Skeletal muscle tissue (tissue), 4 donors: ENCODE results near the gene APBA3. TPM values are rescaled to one million over a fixed set of nuclear protein-coding genes. Genes with fewer than 3 reads are reported as not detected.
A peak's percentile ranks its signal among the peaks of the same experiment; 100 is the strongest.

Experiments
- H3K27ac ChIP-seq: one replicate; pipeline ENCODE4 v1.7.0; 2013; ENCODE audit warnings: mild to moderate bottlenecking, low read depth, low read length, inconsistent platforms
- H3K27me3 ChIP-seq, 3 donors: one replicate each; pipeline ENCODE4 v1.7.0; 2013; ENCODE audit warnings: low read length in 3 of 3; ENCODE audit not compliant: control insufficient read depth in 3 of 3, insufficient read depth in 3 of 3
- H3K36me3 ChIP-seq, 3 donors: one replicate each; pipeline ENCODE4 v1.7.0; 2013; ENCODE audit warnings: low read length in 3 of 3; ENCODE audit not compliant: control insufficient read depth in 3 of 3, insufficient read depth in 3 of 3
- H3K4me1 ChIP-seq, 3 donors: one replicate each; pipeline ENCODE4 v1.7.0; 2013; ENCODE audit warnings: low read length in 3 of 3, mild to moderate bottlenecking in 3 of 3; ENCODE audit not compliant: control insufficient read depth in 3 of 3, insufficient read depth in 3 of 3
- H3K4me3 ChIP-seq, 3 donors: one replicate each; pipeline ENCODE4 v1.7.0; 2013; ENCODE audit warnings: low read length in 3 of 3
- H3K9ac ChIP-seq, 3 donors: one replicate each; pipeline ENCODE4 v1.7.0; 2013; ENCODE audit warnings: low read length in 3 of 3, mild to moderate bottlenecking in 3 of 3, moderate library complexity in 2 of 3, low read depth in 1 of 3
- H3K9me3 ChIP-seq, 3 donors: one replicate each; pipeline ENCODE4 v1.7.0; 2013; ENCODE audit warnings: low read length in 3 of 3; ENCODE audit not compliant: control insufficient read depth in 3 of 3
- total RNA-seq: library from RNA; depleted of rRNA; stranded (reverse); fragments of >200 nt; gene quantifications from one replicate; pipeline ENCODE4 v1.2.3, GENCODE V29; 2014
- donor health status: Osteomylitis.

The APBA3 gene
- total RNA-seq, 1 donor from 2014 or later: 9.4 TPM

DNA sequence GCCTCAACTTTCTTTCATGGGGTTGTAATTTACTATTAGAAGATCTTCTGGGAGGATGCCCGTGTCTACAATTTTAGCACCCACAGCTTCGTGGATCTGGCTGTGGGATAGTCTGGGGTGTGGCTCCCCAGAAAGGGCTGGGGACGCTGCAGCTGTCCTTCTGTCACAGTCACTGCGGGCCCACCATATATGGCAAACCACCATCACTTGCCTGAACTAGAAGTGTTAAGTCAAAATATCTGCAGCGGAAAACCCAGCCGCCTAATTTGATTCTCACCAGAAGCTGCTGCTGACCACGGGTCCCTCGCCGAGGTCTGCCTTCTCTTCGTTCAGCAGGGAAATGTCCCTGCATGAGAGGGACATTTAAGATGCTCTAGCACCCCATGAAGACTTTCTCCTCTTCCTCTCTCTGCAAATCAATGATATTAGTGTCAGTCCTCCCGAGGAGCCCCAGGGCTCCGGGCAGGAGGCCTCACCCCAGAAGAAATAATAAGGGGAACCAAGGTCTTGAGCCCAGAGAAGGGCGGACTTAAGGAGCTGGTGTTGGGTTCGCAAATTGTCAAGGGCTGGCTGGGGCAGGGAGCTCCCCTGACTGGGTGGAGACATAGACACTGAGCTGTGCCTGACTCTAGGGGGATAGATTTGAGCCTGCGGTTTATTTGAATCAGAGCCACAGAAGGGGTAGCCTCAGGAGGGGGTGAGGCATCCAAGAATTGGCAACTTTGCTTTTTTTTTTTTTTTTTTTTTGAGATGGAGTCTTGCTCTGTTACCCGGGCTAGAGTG, 27.7 kb upstream of the APBA3 start:
- no peak overlapping the region for H3K27ac ChIP-seq
- H3K27me3 ChIP-seq: peaks cover 19 to 26% (median 22%) of the 10 kb centered on the region in 3 donors
- no peak overlapping the region for H3K4me3 ChIP-seq

DNA sequence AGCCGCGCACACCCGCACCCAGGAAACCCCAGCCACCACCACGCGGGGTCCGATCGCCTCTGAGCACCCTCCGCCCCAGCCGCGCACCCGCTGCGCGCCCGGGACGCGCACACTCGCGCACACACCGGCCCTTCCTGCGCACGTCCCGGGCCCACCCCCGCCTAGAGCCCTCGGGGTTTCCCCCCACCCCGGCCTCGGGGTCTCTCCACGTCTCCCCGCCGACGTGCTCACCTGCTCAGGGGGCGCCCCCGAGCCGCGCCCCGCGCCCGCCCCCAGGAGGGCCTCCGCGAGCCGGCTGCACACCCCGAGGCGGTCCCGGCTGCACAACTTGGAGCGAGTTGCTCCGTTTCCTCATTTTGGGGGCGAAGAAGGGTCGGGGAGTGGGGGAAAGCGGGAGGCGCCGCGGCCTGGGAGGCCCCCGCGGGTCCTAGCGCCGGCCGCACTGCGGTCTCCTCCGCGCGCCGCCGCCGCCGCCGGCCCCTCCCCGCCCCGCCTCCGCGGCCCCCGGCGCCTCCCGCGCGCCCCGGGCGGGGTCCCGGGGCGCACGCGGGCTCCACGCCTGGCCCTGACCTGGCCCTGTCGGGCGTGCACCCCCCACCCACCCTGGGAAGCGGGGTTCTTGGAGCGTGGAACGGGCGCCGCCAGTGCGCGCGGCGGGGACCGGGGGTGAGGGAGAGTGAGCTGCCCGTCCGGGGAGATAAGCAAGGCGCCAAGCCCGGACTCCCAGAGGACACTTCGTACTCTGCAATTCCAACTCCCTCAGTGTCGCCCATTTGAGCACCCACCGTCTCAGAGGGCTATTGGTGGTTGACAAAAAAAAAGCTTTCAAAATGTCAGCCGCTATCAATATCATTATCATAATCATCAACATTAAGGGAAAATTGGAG, 24.7 kb upstream of the APBA3 start, which contains the start of gene MATK:
MATK (minus strand) TSS at position 444 of the 887 bp plus-strand sequence. CDS start 1,246 bp downstream, outside the sequence.
- Histone ChIP-seq H3K27me3 (peaks cover 26 to 41% (median 39%) of the 10 kb centered on the region in 3 donors), H3K36me3 (no peaks in the 10 kb centered on the region), H3K9ac (no peak within 1 kb of the TSS), H3K4me1 (no peaks in the 10 kb centered on the region), H3K4me3 (peak within 1 kb of the TSS in 1 of 3 donors; percentile 31), H3K27ac (no peak within 1 kb of the TSS), H3K9me3 (peaks cover 5 to 14% (median 9%) of the 10 kb centered on the region in 3 donors)

More for the DNA sequence above, 27.7 kb upstream of the APBA3 start:
- Histone ChIP-seq H3K9me3 (no peaks in the 10 kb centered on the region), H3K9ac (no peak overlapping the region), H3K36me3 (no peaks in the 10 kb centered on the region), H3K4me1 (no peaks in the 10 kb centered on the region)

DNA sequence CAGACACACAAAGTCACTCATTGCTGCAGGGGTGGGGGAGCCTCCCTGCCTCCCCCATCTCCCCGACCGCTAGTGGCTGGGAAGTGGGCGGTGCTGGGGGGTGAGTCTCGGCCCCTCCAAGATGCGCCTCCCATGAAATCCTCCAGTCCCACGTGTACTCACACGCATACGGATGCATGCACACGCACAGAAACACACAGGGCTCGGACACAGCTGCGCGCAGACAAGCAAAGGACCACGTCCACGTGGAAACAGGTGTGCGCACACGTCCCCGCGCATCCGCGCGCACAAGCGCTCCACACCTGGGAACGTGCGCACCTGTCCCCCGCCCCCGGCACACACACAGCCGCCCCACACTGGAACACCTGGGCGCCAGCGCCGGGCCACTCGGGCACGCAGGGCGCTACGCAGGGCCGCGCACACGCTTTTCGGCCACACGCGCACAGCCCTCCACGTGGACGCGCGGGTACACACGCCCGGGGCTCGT, 24.0 kb upstream of the APBA3 start:
- H3K4me1 ChIP-seq: no peaks in the 10 kb centered on the region
- peaks cover 9 to 17% (median 10%) of the 10 kb centered on the region in 3 donors for H3K9me3 ChIP-seq
- H3K36me3 ChIP-seq: no peaks in the 10 kb centered on the region
- H3K9ac ChIP-seq: no peak overlapping the region
- peaks cover 22 to 39% (median 36%) of the 10 kb centered on the region in 3 donors for H3K27me3 ChIP-seq
- H3K27ac ChIP-seq: no peak overlapping the region
- H3K4me3 ChIP-seq: peak overlapping the region in 1 of 3 donors; percentile 31

DNA sequence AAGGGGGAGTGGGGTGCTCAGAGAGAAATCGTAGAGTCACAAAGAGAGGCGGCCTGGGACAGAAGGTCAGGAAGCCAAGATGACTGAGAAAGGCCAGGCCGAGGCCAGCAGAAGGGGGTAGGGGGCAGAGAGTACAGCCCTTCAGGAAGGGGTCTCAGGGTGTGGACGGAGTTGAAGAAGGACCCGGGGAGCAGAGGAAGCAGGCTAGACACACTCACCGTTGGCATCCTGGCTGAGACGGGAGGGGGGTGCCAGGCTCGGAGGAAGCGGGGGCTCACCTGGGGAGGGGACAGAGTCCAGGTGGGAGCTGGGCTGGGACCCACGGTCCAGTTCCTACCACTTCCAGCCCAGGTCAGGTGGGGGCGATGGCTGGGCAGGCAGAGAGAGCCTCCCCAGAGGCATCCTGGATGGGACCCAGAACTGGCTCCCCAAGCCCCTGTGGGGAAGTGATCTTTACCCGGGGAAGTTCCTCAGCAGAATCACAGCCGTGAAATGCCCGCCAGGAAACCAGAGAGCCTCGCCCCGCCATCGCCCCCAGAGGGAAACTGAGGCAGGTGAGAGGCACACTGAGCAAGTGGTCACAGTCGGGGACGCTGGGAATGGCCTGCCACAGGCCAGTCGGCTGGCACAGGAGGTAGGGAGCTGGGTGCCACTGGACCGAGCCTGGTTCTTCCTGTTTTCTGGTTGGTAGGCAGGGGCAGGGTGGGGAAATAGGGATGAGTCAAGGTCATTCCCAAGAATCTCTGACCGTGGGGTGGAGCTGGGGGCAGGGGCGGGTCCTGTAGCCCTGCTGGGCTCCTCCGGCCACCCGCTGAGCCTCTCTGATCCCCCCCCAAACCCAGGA, 23.3 kb upstream of the APBA3 start:
- H3K27me3 ChIP-seq: peaks cover 17 to 34% (median 30%) of the 10 kb centered on the region in 3 donors

DNA sequence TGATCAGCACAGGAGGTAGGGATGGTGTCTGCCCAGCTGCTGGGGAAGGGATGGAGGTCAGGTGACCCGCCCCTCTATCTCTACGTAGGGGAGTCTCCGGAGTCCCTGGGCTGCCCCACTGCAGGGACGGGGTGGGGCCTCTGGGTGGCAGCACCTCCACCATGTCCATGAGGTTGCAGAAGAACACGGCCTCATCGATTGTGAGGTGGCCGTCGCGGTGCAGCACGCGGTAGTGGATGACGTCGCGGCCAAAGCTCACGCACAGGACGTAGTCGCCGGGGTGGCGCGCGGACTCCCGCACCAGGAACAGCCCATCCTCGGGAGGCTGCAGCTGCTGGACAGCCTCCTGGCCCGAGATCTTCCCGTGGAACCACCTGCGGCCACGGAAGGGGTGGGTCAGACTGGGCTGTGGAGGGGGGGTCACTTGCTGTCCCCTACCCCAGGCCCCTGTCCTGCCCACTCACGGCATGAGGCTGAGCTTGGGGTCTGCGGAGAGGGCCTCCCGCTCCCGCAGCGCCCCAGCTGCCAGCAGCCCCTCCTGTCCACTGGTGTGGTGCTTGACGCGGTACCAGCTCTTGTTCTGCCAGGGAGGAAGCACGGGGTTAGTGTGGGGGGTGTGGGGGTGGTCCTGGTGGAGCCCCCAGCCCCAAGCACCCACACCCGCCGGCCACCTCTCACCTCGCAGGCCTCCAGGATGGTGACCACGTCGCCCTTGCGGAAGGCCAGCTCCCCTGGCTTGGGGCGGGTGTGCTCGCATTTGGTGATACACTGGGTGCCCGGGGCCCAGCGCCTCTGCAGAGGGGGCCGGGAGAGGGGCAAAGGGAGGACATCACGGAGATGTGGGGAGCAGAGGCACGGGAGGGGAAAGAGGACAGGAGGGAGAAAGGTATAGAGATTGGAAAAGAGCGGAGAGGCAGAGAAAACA, 22.4 kb upstream of the APBA3 start:
- Histone ChIP-seq H3K27me3 (peaks cover 17 to 35% (median 30%) of the 10 kb centered on the region in 3 donors), H3K36me3 (no peaks in the 10 kb centered on the region)

More for the DNA sequence above, 23.3 kb upstream of the APBA3 start:
- Histone ChIP-seq H3K9ac (no peak overlapping the region), H3K36me3 (no peaks in the 10 kb centered on the region), H3K9me3 (peaks cover 9 to 17% (median 10%) of the 10 kb centered on the region in 3 donors), H3K4me3 (no peak overlapping the region), H3K4me1 (no peaks in the 10 kb centered on the region), H3K27ac (no peak overlapping the region)

DNA sequence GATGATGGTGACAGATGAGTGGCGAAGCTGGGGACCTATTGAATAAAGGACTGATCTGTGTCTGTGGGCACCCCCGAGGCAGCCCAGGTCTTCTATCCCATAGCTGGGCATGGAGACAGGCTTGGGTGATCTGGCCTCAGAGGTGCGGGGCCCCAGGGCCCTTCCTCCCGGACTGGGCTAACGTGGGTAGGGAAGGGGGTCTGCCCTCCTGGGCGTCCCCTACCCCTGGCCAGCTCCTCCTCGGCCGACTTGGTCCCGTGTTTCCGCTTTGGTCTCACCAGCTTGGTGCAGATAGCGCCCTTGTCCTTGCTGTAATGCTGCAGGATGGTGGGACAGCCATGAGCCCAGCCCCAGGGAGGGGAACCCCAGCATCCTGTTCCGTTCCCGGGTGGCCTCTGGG, 21.4 kb upstream of the APBA3 start:
- Histone ChIP-seq H3K36me3 (no peaks in the 10 kb centered on the region), H3K4me1 (no peaks in the 10 kb centered on the region), H3K27me3 (peaks cover 17 to 37% (median 30%) of the 10 kb centered on the region in 3 donors)

More for the DNA sequence above, 22.4 kb upstream of the APBA3 start:
- Histone ChIP-seq H3K9ac (no peak overlapping the region), H3K4me1 (no peaks in the 10 kb centered on the region), H3K9me3 (peaks cover 9 to 17% (median 10%) of the 10 kb centered on the region in 3 donors), H3K27ac (no peak overlapping the region), H3K4me3 (no peak overlapping the region)

DNA sequence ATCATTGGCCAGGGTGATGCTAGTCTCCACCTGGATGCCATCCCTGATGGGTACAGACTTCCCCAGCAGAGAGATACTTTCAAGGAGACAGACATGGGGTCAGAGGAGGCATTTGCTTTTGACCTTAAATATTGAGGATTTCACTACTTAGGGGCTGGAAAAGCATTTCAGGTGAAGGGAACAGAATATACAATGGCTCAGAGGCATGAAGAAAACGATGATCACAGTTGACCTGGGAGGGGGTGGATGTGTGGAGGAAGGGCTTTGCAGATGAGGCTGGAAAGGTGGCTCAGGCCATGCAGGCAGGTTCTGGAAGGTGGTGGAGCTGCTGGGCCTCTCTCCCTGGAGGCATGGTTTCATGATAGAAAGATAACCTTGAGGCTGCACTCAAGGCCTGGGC, 20.8 kb upstream of the APBA3 start:
- Histone ChIP-seq H3K9me3 (peaks cover 9 to 17% (median 10%) of the 10 kb centered on the region in 3 donors), H3K4me1 (no peaks in the 10 kb centered on the region), H3K9ac (no peak overlapping the region), H3K4me3 (no peak overlapping the region), H3K36me3 (no peaks in the 10 kb centered on the region), H3K27ac (no peak overlapping the region), H3K27me3 (peaks cover 17 to 37% (median 30%) of the 10 kb centered on the region in 3 donors)

More for the DNA sequence above, 21.4 kb upstream of the APBA3 start:
- H3K4me3 ChIP-seq: no peak overlapping the region
- no peak overlapping the region for H3K27ac ChIP-seq
- no peak overlapping the region for H3K9ac ChIP-seq
- peaks cover 9 to 17% (median 10%) of the 10 kb centered on the region in 3 donors for H3K9me3 ChIP-seq

DNA sequence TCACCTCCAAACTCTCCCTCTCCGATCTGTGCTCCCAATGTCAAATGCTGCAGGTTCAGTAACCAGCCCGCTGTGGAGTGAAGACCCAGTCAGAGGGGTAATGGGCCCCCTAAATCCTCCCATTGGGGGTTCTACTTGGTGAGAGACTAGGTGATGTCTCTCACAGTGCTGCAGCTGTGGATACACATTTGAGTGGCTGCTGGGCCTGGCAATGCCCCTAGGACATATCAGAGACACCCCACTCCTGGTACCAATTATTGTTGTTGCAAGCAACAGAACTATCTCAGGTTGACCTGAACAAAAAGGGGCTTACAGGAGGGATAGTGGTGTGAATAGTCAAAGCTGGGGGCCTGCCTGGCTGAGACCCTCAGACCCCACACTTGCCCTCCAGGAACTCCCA, 20.1 kb upstream of the APBA3 start:
- H3K27ac ChIP-seq: no peak overlapping the region
- H3K27me3 ChIP-seq: peaks cover 17 to 37% (median 30%) of the 10 kb centered on the region in 3 donors
- no peak overlapping the region for H3K4me3 ChIP-seq
- H3K4me1 ChIP-seq: no peaks in the 10 kb centered on the region
- peaks cover 9 to 17% (median 10%) of the 10 kb centered on the region in 3 donors for H3K9me3 ChIP-seq
- H3K36me3 ChIP-seq: no peaks in the 10 kb centered on the region
- no peak overlapping the region for H3K9ac ChIP-seq
